H1 (cell line): Measurements from ENCODE around the gene NCAM1. TPM values are rescaled to one million over a fixed set of nuclear protein-coding genes. Genes with fewer than 3 reads are reported as not detected.

Experiments used
- CTCF ChIA-PET: fragments of 300-600 bp; sonication (Branson Sonifier 250); formaldehyde crosslinking; loops from one replicate; lab custom pipeline; 2021; ENCODE audit not compliant: partially characterized antibody; lab: Charles Lee
- POLR2A ChIA-PET: fragments of 300-600 bp; sonication (Branson Sonifier 250); formaldehyde crosslinking; loops from one replicate; lab custom pipeline; 2021; ENCODE audit warnings: inconsistent platforms; ENCODE audit not compliant: partially characterized antibody; lab: Charles Lee
- DNase-seq, 2 experiments: peaks; one replicate each; pipeline versions ENCODE4 v3.0.0 to v3.0.0-alpha.2; 2010 to 2022; ENCODE audit warnings: low spot score in 2 of 2, low read depth in 1 of 2, mixed read lengths in 1 of 2
- FAIRE-seq: peaks from 2 replicates; lab custom pipeline; 2011; peaks lifted over from hg19 to GRCh38; lab: Jason Lieb, UNC
- H2AFZ ChIP-seq: 2 replicates; pipeline ENCODE4 v1.8.1; 2012; ENCODE audit warnings: low read length, inconsistent platforms
- H2AK5ac ChIP-seq: 2 replicates; pipeline ENCODE4 v1.6.1; 2013; ENCODE audit warnings: low read depth, low read length
- H2BK120ac ChIP-seq: replicated peaks from 2 replicates; pipeline ENCODE3; 2013; ENCODE audit warnings: low read depth, low read length, inconsistent platforms
- H2BK12ac ChIP-seq: 2 replicates; pipeline ENCODE4 v1.6.1; 2013; ENCODE audit warnings: low read depth, low read length
- H2BK15ac ChIP-seq: 2 replicates; pipeline ENCODE4 v1.6.1; 2013; ENCODE audit warnings: low read length
- H2BK20ac ChIP-seq: 2 replicates; pipeline ENCODE4 v1.6.1; 2013; ENCODE audit warnings: low read length
- H2BK5ac ChIP-seq: 2 replicates; pipeline ENCODE4 v1.6.1; 2013; ENCODE audit warnings: low read depth, low read length
- H3K14ac ChIP-seq: 2 replicates; pipeline ENCODE4 v1.6.1; 2013; ENCODE audit warnings: inconsistent platforms; ENCODE audit not compliant: insufficient read length
- H3K18ac ChIP-seq: 2 replicates; pipeline ENCODE4 v1.6.1; 2013; ENCODE audit warnings: low read length; ENCODE audit errors: extremely low read depth
- H3K23ac ChIP-seq: 2 replicates; pipeline ENCODE4 v1.6.1; 2013; ENCODE audit warnings: inconsistent platforms; ENCODE audit not compliant: insufficient read length
- H3K23me2 ChIP-seq: 2 replicates; pipeline ENCODE4 v1.6.1; 2013; ENCODE audit warnings: low read depth, low read length
- H3K27ac ChIP-seq: 2 replicates; pipeline ENCODE4 v1.6.1; 2011; ENCODE audit warnings: low read depth, low read length, inconsistent platforms
- H3K27me3 ChIP-seq, 4 experiments: replicated peaks in 1 of 4; 1 replicate in 1 of 4; 2 replicates in 3 of 4; pipeline versions ENCODE4 v1.6.1 to v1.8.1; 2011 to 2013; ENCODE audit warnings: low read length in 3 of 4, mild to moderate bottlenecking in 3 of 4, inconsistent platforms in 2 of 4, mixed read lengths in 2 of 4, moderate library complexity in 1 of 4; ENCODE audit not compliant: control insufficient read depth in 3 of 4, insufficient read depth in 3 of 4; ENCODE audit errors: extremely low read depth in 1 of 4
- H3K36me3 ChIP-seq, 4 experiments: 2 replicates each; pipeline versions ENCODE4 v1.6.1 to v1.8.1; 2011 to 2013; ENCODE audit warnings: mild to moderate bottlenecking in 4 of 4, low read length in 3 of 4, moderate library complexity in 2 of 4, control low read depth in 1 of 4, inconsistent platforms in 1 of 4; ENCODE audit not compliant: insufficient read depth in 4 of 4, control insufficient read depth in 2 of 4
- H3K4ac ChIP-seq: replicated peaks from 2 replicates; pipeline ENCODE3; 2013; ENCODE audit warnings: low read length, low read depth, mixed read lengths, inconsistent platforms; ENCODE audit not compliant: insufficient read length
- H3K4me1 ChIP-seq, 4 experiments: replicated peaks in 1 of 4; 1 replicate in 1 of 4; 2 replicates in 3 of 4; pipeline versions ENCODE4 v1.6.1 to v1.8.1; 2011 to 2013; ENCODE audit warnings: low read length in 3 of 4, inconsistent platforms in 2 of 4, mixed read lengths in 1 of 4; ENCODE audit not compliant: insufficient read depth in 4 of 4, control insufficient read depth in 3 of 4
- H3K4me2 ChIP-seq, 2 experiments: 2 replicates each; pipeline versions ENCODE4 v1.6.1 to v1.8.1; 2011 to 2013; ENCODE audit warnings: low read depth in 2 of 2, low read length in 2 of 2, control low read depth in 1 of 2, inconsistent platforms in 1 of 2, mild to moderate bottlenecking in 1 of 2; ENCODE audit not compliant: insufficient read depth in 1 of 2
- H3K4me3 ChIP-seq, 4 experiments: fragments of 200-600, 300-600 bp in 1 of 4; sonication (generic), shearing (Covaris generic), sonication (Bioruptor Twin) in 1 of 4; 2 replicates each; pipeline versions ENCODE4 v1.5.1 to v1.8.1; 2011 to 2016; ENCODE audit warnings: low read length in 4 of 4, low read depth in 3 of 4, control low read depth in 2 of 4, inconsistent platforms in 2 of 4, mild to moderate bottlenecking in 2 of 4, mixed read lengths in 1 of 4, moderate library complexity in 1 of 4; ENCODE audit not compliant: insufficient read depth in 2 of 4; ENCODE audit errors: extremely low read depth in 1 of 4
- H3K56ac ChIP-seq: replicated peaks from 2 replicates; pipeline ENCODE3; 2013; ENCODE audit warnings: low read depth, mild to moderate bottlenecking, mixed read lengths, low read length, inconsistent platforms; ENCODE audit not compliant: insufficient read length
- H3K79me1 ChIP-seq: 2 replicates; pipeline ENCODE4 v1.6.1; 2013; ENCODE audit warnings: low read depth, low read length, control low read depth
- H3K79me2 ChIP-seq, 2 experiments: 2 replicates each; pipeline versions ENCODE4 v1.6.1 to v1.8.1; 2012 to 2013; ENCODE audit warnings: low read length in 2 of 2, mild to moderate bottlenecking in 2 of 2, inconsistent platforms in 1 of 2; ENCODE audit not compliant: insufficient read depth in 2 of 2, control insufficient read depth in 1 of 2
- H3K9ac ChIP-seq, 4 experiments: replicated peaks in 1 of 4; 1 replicate in 1 of 4; 2 replicates in 3 of 4; pipeline versions ENCODE4 v1.6.1 to v1.8.1; 2011 to 2013; ENCODE audit warnings: low read depth in 3 of 4, low read length in 3 of 4, control low read depth in 2 of 4, mild to moderate bottlenecking in 2 of 4, moderate library complexity in 2 of 4, inconsistent platforms in 1 of 4; ENCODE audit errors: extremely low read depth in 1 of 4
- H3K9me3 ChIP-seq, 2 experiments: 2 replicates each; pipeline versions ENCODE4 v1.6.1 to v1.8.1; 2012 to 2013; ENCODE audit warnings: mild to moderate bottlenecking in 2 of 2, moderate library complexity in 2 of 2, control low read depth in 1 of 2, inconsistent platforms in 1 of 2, low read depth in 1 of 2, low read length in 1 of 2, mixed read lengths in 1 of 2; ENCODE audit not compliant: insufficient read depth in 2 of 2
- H4K20me1 ChIP-seq, 2 experiments: replicated peaks in 1 of 2; 2 replicates each; pipeline versions ENCODE3 to v1.8.1; 2011 to 2013; ENCODE audit warnings: inconsistent platforms in 2 of 2, low read length in 2 of 2, mild to moderate bottlenecking in 1 of 2; ENCODE audit not compliant: insufficient read depth in 2 of 2, control insufficient read depth in 1 of 2
- H4K5ac ChIP-seq: 2 replicates; pipeline ENCODE4 v1.6.1; 2013; ENCODE audit warnings: low read length, low read depth, mixed read lengths, inconsistent platforms; ENCODE audit not compliant: insufficient read length
- H4K8ac ChIP-seq: 2 replicates; pipeline ENCODE4 v1.8.0; 2013; ENCODE audit warnings: mild to moderate bottlenecking, moderate library complexity, low read length, inconsistent platforms; ENCODE audit not compliant: insufficient read depth; ENCODE audit errors: extremely low read depth
- H4K91ac ChIP-seq: replicated peaks from 2 replicates; pipeline ENCODE3; 2013; ENCODE audit warnings: low read length, mixed read lengths, inconsistent platforms; ENCODE audit not compliant: insufficient read length
- ATF2 ChIP-seq: IDR thresholded peaks from 2 replicates; pipeline ENCODE4 v1.6.1; 2012; ENCODE audit warnings: low read length, inconsistent platforms
- NRF1 ChIP-seq: IDR thresholded peaks from 2 replicates; pipeline ENCODE4 v1.6.1; 2011; ENCODE audit warnings: mild to moderate bottlenecking, low read depth, low read length, improper control_type of control experiment
- RNF2 ChIP-seq: fragments of 200-900, 300-1000 bp; sonication (generic); IDR thresholded peaks from 2 replicates; pipeline ENCODE4 v1.7.1; 2016; ENCODE audit warnings: borderline replicate concordance, low read depth, mild to moderate bottlenecking, antibody characterized with exemption, low read length; ENCODE audit not compliant: poor library complexity, severe bottlenecking; ENCODE audit errors: missing control alignments
- WGBS, 2 experiments: shearing (Covaris generic) in 1 of 2; methylation state at CpG; one replicate each; pipeline versions ENCODE4 v1.1.6 to v1.1.7; 2013 to 2015; ENCODE audit warnings: low lambda C conversion rate in 2 of 2, mixed read lengths in 2 of 2, inconsistent platforms in 1 of 2, low coverage in 1 of 2, missing lambda C conversion rate in 1 of 2; ENCODE audit not compliant: insufficient replicate concordance in 2 of 2, insufficient coverage in 1 of 2, insufficient read length in 1 of 2; ENCODE audit errors: extremely low coverage in 1 of 2, missing lambda C conversion rate in 1 of 2; 5-methylcytosine and 5-hydroxymethylcytosine counted together
- polyA plus RNA-seq, 7 experiments: library from polyadenylated mRNA; depleted of rRNA in 3 of 7; stranded (reverse) in 5 of 7; unstranded in 2 of 7; fragments of >200 nt in 5 of 7; fragments of 200-250 nt in 2 of 7; gene quantifications; 1 replicate in 5 of 7; 2 replicates in 1 of 7; 4 replicates in 1 of 7; pipeline versions ENCODE4 v1.2.1 to v1.2.3, GENCODE V29; 2011 to 2013; ENCODE audit warnings: missing spikeins in 2 of 7, mixed read lengths in 2 of 7
- total RNA-seq: library from RNA; stranded (reverse); fragmentation: NEBNext Ultra II Directional; extraction: Animal tissue kit (Norgen Biotek cat#: 25700); gene quantifications from 2 replicates; pipeline ENCODE4 v1.2.1, GENCODE V29; 2021

The NCAM1 gene
- total and polyA plus RNA-seq, 2 of the 8 experiments (the other 6 are each of a cell fraction or from before 2014, with no cell fraction given) = 3.1 to 4.3 TPM

GRCh38 chr11:113085446-113085845 lies 124.2 kb downstream of the NCAM1 start:
- H3K18ac ChIP-seq = no peak overlapping the region
- H2BK120ac ChIP-seq = no peak overlapping the region
- no peak overlapping the region for H2BK5ac ChIP-seq
- H3K4ac ChIP-seq = no peak overlapping the region
- H4K20me1 ChIP-seq = peaks cover 0 to 2% of the 10 kb centered on the region in 2 experiments
- H2BK15ac ChIP-seq = no peak overlapping the region
- H4K8ac ChIP-seq = no peak overlapping the region
- H3K56ac ChIP-seq = no peak overlapping the region
- no peak overlapping the region for H3K4me3 ChIP-seq
- H4K91ac ChIP-seq = no peak overlapping the region
- WGBS, 2 experiments = 96% methylated on average over 3 of the region's 3 CpGs; no CpG with 5 or more reads in 1 of the 2 experiments
- DNase-seq (no peak), FAIRE-seq (no peak)
- no peak overlapping the region for H3K4me2 ChIP-seq
- H3K23me2 ChIP-seq = no peaks in the 10 kb centered on the region
- no peak overlapping the region for H3K14ac ChIP-seq
- CTCF ChIA-PET = interaction anchor here (0.8 kb wide), 1 partner anchor 19 kb away, joined by 4 read pairs; no protein-coding TSS in a partner anchor
- H3K27me3 ChIP-seq = peaks cover 0 to 5% (median 2%) of the 10 kb centered on the region in 4 experiments; a peak in 4 of 7 replicates
- no peak overlapping the region for H4K5ac ChIP-seq
- no peak overlapping the region for H3K27ac ChIP-seq
- no peak overlapping the region for H2BK12ac ChIP-seq
- H2BK20ac ChIP-seq = no peak overlapping the region
- no peaks in the 10 kb centered on the region for H3K79me2 ChIP-seq
- H3K23ac ChIP-seq = no peak overlapping the region
- H3K4me1 ChIP-seq = peaks cover 0 to 9% (median 1%) of the 10 kb centered on the region in 4 experiments; a peak in 3 of 7 replicates
- H3K36me3 ChIP-seq = no peaks in the 10 kb centered on the region
- H2AK5ac ChIP-seq = no peak overlapping the region
- H3K9ac ChIP-seq = no peak overlapping the region
- no peaks in the 10 kb centered on the region for H3K9me3 ChIP-seq
- H2AFZ ChIP-seq = no peak overlapping the region
- no peaks in the 10 kb centered on the region for H3K79me1 ChIP-seq
- TF ChIP-seq NRF1 (no peak), RNF2 (no peak), ATF2 (no peak)
- TF ChIP-seq, all 59 proteins: peak for 0
- POLR2A ChIA-PET = no interaction called here
